IPS-18a (cell line): Measurements from ENCODE around the gene RYR2.
"Not testable (repeated sequence)": the region's sequence is repeated elsewhere in the genome, so short reads cannot be mapped to it uniquely, and the experiment has no call there.

ENCODE experiments used
- H3K27ac ChIP-seq: one replicate; pipeline ENCODE4 v1.5.1; 2013; ENCODE audit warnings: low read length
- H3K27me3 ChIP-seq: one replicate; pipeline ENCODE4 v1.6.1; 2013; ENCODE audit warnings: mild to moderate bottlenecking, low read length; ENCODE audit not compliant: control insufficient read depth, insufficient read depth
- H3K36me3 ChIP-seq: one replicate; pipeline ENCODE4 v1.6.1; 2013; ENCODE audit warnings: low read depth, low read length; ENCODE audit not compliant: control insufficient read depth
- H3K4me1 ChIP-seq: one replicate; pipeline ENCODE4 v1.6.1; 2013; ENCODE audit warnings: low read depth, low read length; ENCODE audit not compliant: control insufficient read depth
- H3K4me3 ChIP-seq: one replicate; pipeline ENCODE4 v1.5.1; 2013; ENCODE audit warnings: low read length
- H3K9ac ChIP-seq: one replicate; pipeline ENCODE4 v1.6.1; 2013; ENCODE audit warnings: mild to moderate bottlenecking, low read length, moderate library complexity
- H3K9me3 ChIP-seq: one replicate; pipeline ENCODE4 v1.6.1; 2013; ENCODE audit warnings: low read depth, low read length; ENCODE audit not compliant: control insufficient read depth

RYR2 gene

GRCh38 chr1:237277994-237278393, 236.0 kb downstream of the RYR2 start:
- peaks cover 12% of the 10 kb centered on the region for H3K4me1 ChIP-seq
- H3K4me3 ChIP-seq, H3K27ac ChIP-seq, H3K36me3 ChIP-seq, H3K27me3 ChIP-seq, H3K9me3 ChIP-seq, H3K9ac ChIP-seq: not testable (repeated sequence)

- H3K27ac ChIP-seq: no peak overlapping the region
- no peaks in the 10 kb centered on the region for H3K27me3 ChIP-seq
- peak overlapping the region; percentile 19 for H3K4me3 ChIP-seq
- no peak overlapping the region for H3K9ac ChIP-seq
- H3K4me1 ChIP-seq: peaks cover 12% of the 10 kb centered on the region
- no peaks in the 10 kb centered on the region for H3K9me3 ChIP-seq
- no peaks in the 10 kb centered on the region for H3K36me3 ChIP-seq
These were observed 237.6 kb downstream of the RYR2 start for GRCh38 chr1:237279629-237280028.

- H3K4me3 ChIP-seq: no peak overlapping the region
- no peaks in the 10 kb centered on the region for H3K9me3 ChIP-seq
- H3K9ac ChIP-seq: no peak overlapping the region
- no peaks in the 10 kb centered on the region for H3K36me3 ChIP-seq
- peaks cover 12% of the 10 kb centered on the region for H3K4me1 ChIP-seq
- H3K27ac ChIP-seq: peak overlapping the region; percentile 39
- H3K27me3 ChIP-seq: no peaks in the 10 kb centered on the region
These were observed 239.5 kb downstream of the RYR2 start for GRCh38 chr1:237281481-237281880.

GRCh38 chr1:237282208-237282783, 240.3 kb downstream of the RYR2 start:
- Histone ChIP-seq H3K4me1 (peaks cover 12% of the 10 kb centered on the region), H3K27ac (no peak overlapping the region), H3K9me3 (no peaks in the 10 kb centered on the region), H3K36me3 (no peaks in the 10 kb centered on the region), H3K27me3 (no peaks in the 10 kb centered on the region), H3K9ac (no peak overlapping the region), H3K4me3 (no peak overlapping the region)

GRCh38 chr1:237287876-237288521, 246.0 kb downstream of the RYR2 start:
- H3K36me3 ChIP-seq: no peaks in the 10 kb centered on the region
- no peak overlapping the region for H3K9ac ChIP-seq
- H3K27me3 ChIP-seq: no peaks in the 10 kb centered on the region
- peaks cover 2% of the 10 kb centered on the region for H3K4me1 ChIP-seq
- H3K4me3 ChIP-seq: no peak overlapping the region
- no peak overlapping the region for H3K27ac ChIP-seq
- H3K9me3 ChIP-seq: no peaks in the 10 kb centered on the region

- Histone ChIP-seq H3K4me3 (no peak overlapping the region), H3K36me3 (no peaks in the 10 kb centered on the region), H3K27me3 (no peaks in the 10 kb centered on the region), H3K9ac (no peak overlapping the region), H3K27ac (no peak overlapping the region), H3K9me3 (no peaks in the 10 kb centered on the region), H3K4me1 (no peaks in the 10 kb centered on the region)
These were observed 251.8 kb downstream of the RYR2 start for GRCh38 chr1:237293804-237294203.

- Histone ChIP-seq H3K36me3 (no peaks in the 10 kb centered on the region), H3K27ac (no peak overlapping the region), H3K9me3 (no peaks in the 10 kb centered on the region), H3K9ac (no peak overlapping the region), H3K4me3 (no peak overlapping the region), H3K4me1 (no peaks in the 10 kb centered on the region), H3K27me3 (no peaks in the 10 kb centered on the region)
These were observed 254.9 kb downstream of the RYR2 start for GRCh38 chr1:237296861-237297260.

GRCh38 chr1:237300642-237301041, 258.7 kb downstream of the RYR2 start:
- Histone ChIP-seq H3K27ac (no peak overlapping the region), H3K27me3 (no peaks in the 10 kb centered on the region), H3K4me1 (no peaks in the 10 kb centered on the region), H3K9ac (no peak overlapping the region), H3K4me3 (no peak overlapping the region), H3K36me3 (no peaks in the 10 kb centered on the region), H3K9me3 (no peaks in the 10 kb centered on the region)

- Histone ChIP-seq H3K9ac (no peak overlapping the region), H3K4me3 (no peak overlapping the region), H3K27me3 (no peaks in the 10 kb centered on the region), H3K4me1 (no peaks in the 10 kb centered on the region), H3K9me3 (no peaks in the 10 kb centered on the region), H3K36me3 (no peaks in the 10 kb centered on the region), H3K27ac (no peak overlapping the region)
These were observed 261.9 kb downstream of the RYR2 start for GRCh38 chr1:237303929-237304328.

GRCh38 chr1:237306726-237307125, 264.7 kb downstream of the RYR2 start:
- H3K4me1 ChIP-seq: no peaks in the 10 kb centered on the region
- no peaks in the 10 kb centered on the region for H3K36me3 ChIP-seq
- no peak overlapping the region for H3K9ac ChIP-seq
- H3K27me3 ChIP-seq: no peaks in the 10 kb centered on the region
- H3K4me3 ChIP-seq: no peak overlapping the region
- H3K27ac ChIP-seq: no peak overlapping the region
- H3K9me3 ChIP-seq: no peaks in the 10 kb centered on the region

- Histone ChIP-seq H3K27ac (no peak overlapping the region), H3K36me3 (no peaks in the 10 kb centered on the region), H3K4me1 (no peaks in the 10 kb centered on the region), H3K9ac (no peak overlapping the region), H3K27me3 (no peaks in the 10 kb centered on the region), H3K4me3 (no peak overlapping the region), H3K9me3 (no peaks in the 10 kb centered on the region)
These were observed 267.7 kb downstream of the RYR2 start for GRCh38 chr1:237309595-237310118.

- no peak overlapping the region for H3K27ac ChIP-seq
- no peaks in the 10 kb centered on the region for H3K27me3 ChIP-seq
- H3K36me3 ChIP-seq: no peaks in the 10 kb centered on the region
- H3K4me1 ChIP-seq: peaks cover 7% of the 10 kb centered on the region
- no peak overlapping the region for H3K9ac ChIP-seq
- no peak overlapping the region for H3K4me3 ChIP-seq
- H3K9me3 ChIP-seq: no peaks in the 10 kb centered on the region
These were observed 274.4 kb downstream of the RYR2 start for GRCh38 chr1:237316352-237316751.
